Adipose tissue (tissue), 3 donors: Measurements from ENCODE around the gene ALG9. TPM values are rescaled to one million over a fixed set of nuclear protein-coding genes. Genes with fewer than 3 reads are reported as not detected.
A peak's percentile ranks its signal among the peaks of the same experiment; 100 is the strongest.

Experiments used
- H3K27ac ChIP-seq: one replicate; pipeline ENCODE4 v1.5.1; 2013; ENCODE audit warnings: low read depth, low read length
- WGBS, 3 donors: extraction: QIAGEN DNeasy Blood & Tissue Kit; methylation state at CpG; one replicate each; pipeline ENCODE4 v1.1.7; 2013; 5-methylcytosine and 5-hydroxymethylcytosine counted together
- polyA plus RNA-seq, 3 donors: library from polyadenylated mRNA; stranded (reverse); fragments of 200-250 nt; gene quantifications; one replicate each; pipeline ENCODE4 v1.2.3, GENCODE V29; 2013
- donor health status: healthy with polysubstance abuse.
- donor health status: Bipolar disorder and iron deficiency.
- donor health status: healthy.

ALG9 gene
- polyA plus RNA-seq, 3 donors, result 13.2 to 39.5 (median 18.9) TPM

- 56 to 67% (median 61%) methylated on average over 5 of the region's 5 CpGs for WGBS, 3 donors
- H3K27ac ChIP-seq, result no peak overlapping the region
Measured at GRCh38 chr11:111759778-111760407, 111.5 kb downstream of the ALG9 start.

DNA sequence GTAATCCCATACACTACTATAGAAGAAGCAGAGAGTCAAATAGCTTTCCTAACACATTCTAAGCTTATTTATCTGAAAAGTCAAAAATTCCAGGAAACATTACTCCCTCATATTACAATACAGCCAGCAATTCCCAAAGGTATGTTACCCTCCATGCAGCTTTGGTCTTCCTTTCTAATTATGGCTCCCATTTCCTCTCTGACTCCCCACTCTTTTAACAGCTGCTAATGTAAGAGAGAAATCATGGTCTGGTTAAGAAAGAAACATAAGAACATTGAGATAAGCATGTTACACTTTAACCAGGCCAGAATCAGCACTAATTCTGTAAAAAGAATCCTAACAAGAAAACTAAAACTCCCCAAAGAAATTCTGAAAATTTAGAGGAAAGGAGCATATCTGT lies 112.0 kb downstream of the ALG9 start:
- no peak overlapping the region for H3K27ac ChIP-seq

- no peak overlapping the region for H3K27ac ChIP-seq
Measured at GRCh38 chr11:111756097-111756496, 115.3 kb downstream of the ALG9 start.

GRCh38 chr11:111749646-111750045 lies 121.7 kb downstream of the ALG9 start:
- no peak overlapping the region for H3K27ac ChIP-seq

More at GRCh38 chr11:111756097-111756496, 115.3 kb downstream of the ALG9 start:
- WGBS, 3 donors, result 90 to 98% (median 95%) methylated on average over 6 of the region's 6 CpGs

GRCh38 chr11:111748035-111748804 lies 123.2 kb downstream of the ALG9 start:
- no peak overlapping the region for H3K27ac ChIP-seq
- WGBS, 3 donors, result 53 to 81% (median 81%) methylated on average over 7 of the region's 7 CpGs

GRCh38 chr11:111745719-111746504 lies 125.5 kb downstream of the ALG9 start:
- 87 to 92% (median 90%) methylated on average over 6 of the region's 6 CpGs for WGBS, 3 donors
- H3K27ac ChIP-seq, result no peak overlapping the region

DNA sequence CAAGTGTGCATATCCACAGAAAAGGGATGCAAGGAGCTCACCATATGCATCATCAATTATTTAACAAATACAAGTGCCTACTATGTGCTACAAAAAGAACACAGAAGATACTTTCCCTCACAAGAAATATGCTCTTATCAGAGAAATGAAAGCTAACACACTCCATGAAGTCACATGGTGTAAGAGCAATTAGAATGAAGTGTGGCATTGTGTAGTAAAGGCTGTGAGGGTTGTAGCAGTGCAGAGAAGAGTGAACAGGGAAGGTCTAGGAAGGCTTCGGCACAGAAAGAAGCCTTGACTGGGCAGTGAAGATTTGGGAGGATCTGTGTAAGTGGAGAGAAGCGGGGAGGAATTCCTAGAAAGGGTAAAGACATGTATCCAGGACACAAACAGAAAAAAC lies 127.7 kb downstream of the ALG9 start:
- 93 to 97% (median 95%) methylated on average over 2 of the region's 2 CpGs for WGBS, 3 donors
- no peak overlapping the region for H3K27ac ChIP-seq

DNA sequence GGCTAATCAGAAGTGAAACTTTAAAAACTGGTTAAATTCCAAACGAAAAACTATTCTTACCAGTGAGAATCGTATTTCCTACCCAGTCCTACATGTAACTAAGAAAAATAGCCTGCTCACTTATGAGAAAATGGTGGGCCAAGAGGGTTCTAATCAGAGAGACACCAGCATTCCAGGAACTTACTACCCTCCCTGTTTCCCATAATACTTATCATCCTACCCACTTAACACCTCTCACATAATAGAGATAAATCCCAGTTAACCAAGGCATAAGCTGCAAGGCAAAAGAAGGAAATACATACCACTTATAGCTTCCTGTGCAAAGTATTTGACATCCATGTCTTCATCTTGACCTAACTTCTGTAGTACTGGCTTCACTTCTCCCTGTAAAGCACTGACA lies 129.6 kb downstream of the ALG9 start:
- no peak overlapping the region for H3K27ac ChIP-seq
- WGBS, 3 donors, result 84 to 92% (median 90%) methylated on average over 2 of the region's 2 CpGs

- 73 to 100% (median 89%) methylated on average over 2 of the region's 2 CpGs for WGBS, 3 donors
- H3K27ac ChIP-seq, result no peak overlapping the region
Measured at GRCh38 chr11:111739299-111739698, 132.1 kb downstream of the ALG9 start.

DNA sequence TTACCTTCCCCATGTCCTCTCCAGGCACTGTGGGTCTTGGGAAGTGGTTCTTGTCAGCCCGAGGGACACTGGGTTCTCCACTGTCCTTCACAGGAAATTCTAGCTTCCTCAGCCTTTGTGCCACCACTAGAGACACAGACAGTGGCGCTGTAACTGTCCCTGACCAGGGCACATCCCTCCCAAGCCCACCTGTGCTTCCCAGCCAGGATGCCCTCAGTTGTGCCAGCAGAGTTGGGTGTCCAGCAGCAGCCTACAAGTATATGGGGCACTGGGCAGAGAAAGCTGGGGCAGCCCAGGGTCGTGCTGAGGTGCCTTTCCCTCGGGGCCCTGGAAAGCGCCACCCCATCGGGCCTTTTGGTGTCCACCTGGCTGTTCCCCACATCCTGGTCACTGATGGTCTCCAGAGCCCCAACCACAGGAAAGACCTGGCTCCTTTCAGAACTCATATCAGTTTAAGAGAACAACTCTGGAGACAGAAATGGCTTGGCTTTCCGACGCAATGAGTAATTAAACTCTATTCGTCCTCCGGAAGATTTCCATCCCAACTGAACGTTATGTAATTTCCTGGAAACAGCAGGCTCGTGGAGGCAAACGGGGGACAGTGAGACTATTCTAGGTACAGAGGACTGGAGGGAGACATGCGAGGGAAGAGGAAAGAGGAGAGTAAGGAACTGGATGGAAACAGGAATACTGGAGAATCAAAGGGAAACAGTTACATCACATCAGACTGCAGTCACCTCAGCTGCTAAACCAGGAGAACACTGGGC lies 133.8 kb downstream of the ALG9 start:
- H3K27ac ChIP-seq, result peak overlapping the region; percentile 98
- WGBS, 3 donors, result 30 to 79% (median 31%) methylated on average over 14 of the region's 14 CpGs

- H3K27ac ChIP-seq, result peak overlapping the region; percentile 98
- WGBS, 3 donors, result 68 to 83% (median 73%) methylated on average over 15 of the region's 15 CpGs
Measured at GRCh38 chr11:111736621-111737443, 134.5 kb downstream of the ALG9 start.

Other genes with a start within 250 kb of the ALG9 start
- gene PPP2R1B, start 105.2 kb downstream of the ALG9 start, polyA plus RNA-seq, result 10 to 100 TPM; 12.1 to 75.3 (median 18.8) TPM
- 1 to 10 TPM in 2 of 3 donors, under 1 TPM in 1; 0.89 to 1.8 (median 1.5) TPM for gene FDXACB1, start 7.6 kb upstream of the ALG9 start, polyA plus RNA-seq
- gene CFAP68, start 8.0 kb upstream of the ALG9 start, polyA plus RNA-seq, result 10 to 100 TPM; 21.3 to 37.8 (median 29.8) TPM
- 100 to 1,000 TPM; 100 to 770 (median 580) TPM for gene CRYAB, start 40.2 kb upstream of the ALG9 start, polyA plus RNA-seq
- gene HSPB2, start 41.2 kb upstream of the ALG9 start, polyA plus RNA-seq, result 10 to 100 TPM in 2 of 3 donors, 1 to 10 TPM in 1; 2.0 to 32.5 (median 15.6) TPM
- 10 to 100 TPM in 1 of 3 donors, 1 to 10 TPM in 2; 2.7 to 22.0 (median 4.4) TPM for gene C11orf52, start 47.3 kb upstream of the ALG9 start, polyA plus RNA-seq
- 10 to 100 TPM in 2 of 3 donors, 1 to 10 TPM in 1; 4.9 to 45.3 (median 24.4) TPM for gene DIXDC1, start 65.8 kb upstream of the ALG9 start, polyA plus RNA-seq
- gene DLAT, start 153.8 kb upstream of the ALG9 start, polyA plus RNA-seq, result 10 to 100 TPM; 12.4 to 67.8 (median 29.4) TPM
- 1 to 10 TPM in 1 of 3 donors, under 1 TPM in 2; 0.76 to 1.3 (median 0.86) TPM for gene PIH1D2, start 202.4 kb upstream of the ALG9 start, polyA plus RNA-seq
- 10 to 100 TPM; 11.9 to 12.8 (median 11.9) TPM for gene NKAPD1, start 202.7 kb upstream of the ALG9 start, polyA plus RNA-seq
- 100 to 1,000 TPM in 2 of 3 donors, 10 to 100 TPM in 1; 45.3 to 118 (median 118) TPM for gene TIMM8B, start 215.2 kb upstream of the ALG9 start, polyA plus RNA-seq
- gene SDHD, start 215.3 kb upstream of the ALG9 start, polyA plus RNA-seq, result 100 to 1,000 TPM in 2 of 3 donors, 10 to 100 TPM in 1; 62.5 to 170 (median 133) TPM